A549 (cell line): ENCODE results near the gene HLCS.

ENCODE experiments used
- CHD4 ChIP-seq: fragments of 200-600 bp; sonication (generic); IDR thresholded peaks from 2 replicates; pipeline ENCODE4 v1.6.1; 2016; ENCODE audit warnings: antibody characterized with exemption, mild to moderate bottlenecking, borderline replicate concordance
- ELK1 ChIP-seq: fragments of 150-350 bp; IDR thresholded peaks from 2 replicates; pipeline ENCODE4 v1.6.1; 2014; ENCODE audit warnings: low read depth, mild to moderate bottlenecking, low read length
- HDAC2 ChIP-seq: fragments of 200-600 bp; sonication (generic); IDR thresholded peaks from 2 replicates; pipeline ENCODE4 v1.6.1; 2016
- HOXA7 ChIP-seq: fragments of 250-450 bp; sonication (Bioruptor Pico); IDR thresholded peaks from 2 replicates; pipeline ENCODE4 v1.5.0; 2020; ENCODE audit warnings: mild to moderate bottlenecking, moderate library complexity
- JUNB ChIP-seq: fragments of >200 bp; sonication (Bioruptor Twin); formaldehyde crosslinking; IDR thresholded peaks from 2 replicates; pipeline ENCODE4 v1.6.1; 2016
- MAFK ChIP-seq: fragments of 450-650 bp; IDR thresholded peaks from 2 replicates; pipeline ENCODE4 v1.6.1; 2014; ENCODE audit not compliant: partially characterized antibody
- MAX ChIP-seq: IDR thresholded peaks from 2 replicates; pipeline ENCODE4 v1.6.1; 2012
- RAD21 ChIP-seq, 2 experiments: fragments of >200 bp in 1 of 2; sonication (Bioruptor Twin) in 1 of 2; formaldehyde crosslinking in 1 of 2; IDR thresholded peaks in 1 of 2; conservative IDR thresholded peaks in 1 of 2; 2 replicates in 1 of 2; 3 replicates in 1 of 2; pipeline ENCODE4 v1.6.1; 2012 to 2018; ENCODE audit warnings: inconsistent platforms in 1 of 2
- RFX5 ChIP-seq: fragments of 450-650 bp; IDR thresholded peaks from 2 replicates; pipeline ENCODE4 v1.7.1; 2014; ENCODE audit warnings: antibody characterized with exemption, mild to moderate bottlenecking, moderate library complexity
- SMC3 ChIP-seq: fragments of >200 bp; sonication (Bioruptor Twin); formaldehyde crosslinking; IDR thresholded peaks from 3 replicates; pipeline ENCODE4 v1.6.1; 2018; ENCODE audit warnings: inconsistent platforms
- SREBF2 ChIP-seq: fragments of 450-650 bp; IDR thresholded peaks from 2 replicates; pipeline ENCODE4 v1.6.1; 2014; ENCODE audit warnings: mild to moderate bottlenecking, moderate library complexity
- TF ChIP-seq, protein P1 (sequence below): fragments of >200 bp; sonication (Bioruptor Twin); formaldehyde crosslinking; IDR thresholded peaks from 3 replicates; pipeline ENCODE4 v1.5.1; 2016

DNA sequence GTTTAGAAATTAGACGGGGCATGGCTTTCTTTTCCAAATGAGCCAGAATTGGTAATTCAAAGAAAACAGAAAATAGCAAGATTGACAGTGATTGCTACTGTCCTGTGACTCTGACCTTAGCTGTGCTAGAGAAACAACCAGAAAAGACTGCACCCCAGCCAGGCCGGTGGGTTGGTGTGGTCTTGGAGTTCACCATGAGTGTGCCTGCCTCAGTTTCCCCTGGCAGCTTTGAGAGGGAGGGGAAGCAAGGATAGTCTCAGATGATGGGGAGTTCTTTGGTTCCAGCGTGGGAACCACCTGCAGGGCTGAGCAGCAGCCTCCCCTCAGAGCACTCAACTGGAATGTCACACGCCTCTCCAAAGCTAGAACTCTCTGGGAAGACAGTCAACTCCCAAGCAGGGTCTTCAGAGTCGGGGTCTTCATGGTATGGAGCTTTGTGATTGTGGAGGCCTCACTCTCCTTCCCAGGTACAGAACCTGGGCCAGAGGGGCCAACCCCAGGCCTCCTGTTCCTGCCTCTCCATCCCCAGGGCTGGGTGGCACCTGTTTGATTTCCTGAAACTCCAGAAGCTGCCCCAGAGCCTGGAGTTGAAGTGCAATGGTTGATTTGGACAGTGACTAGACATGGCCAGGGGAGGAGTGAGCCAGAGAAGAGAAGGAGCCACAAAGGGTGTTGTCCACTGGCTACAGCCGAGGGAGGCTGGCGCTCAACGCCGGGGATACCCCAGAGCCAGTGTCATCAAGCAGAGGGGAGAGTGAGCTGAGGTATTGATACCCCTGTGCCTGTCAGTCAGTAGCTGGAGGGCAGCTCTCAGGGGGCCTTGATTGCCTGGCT lies 231.9 kb downstream of the HLCS start:
- TF ChIP-seq SMC3 (no peak), HOXA7 (CRISPR knock-in tag) (no peak), ELK1 (no peak), CHD4 (no peak), RAD21 (conservative IDR thresholded peaks at IDR 0.05 in 1 of 2, IDR thresholded peaks at IDR 0.05 in 1 of 2) (no peak), RFX5 (no peak), HDAC2 (no peak), SREBF2 (no peak), JUNB (no peak), MAX (no peak), MAFK (no peak)
- TF ChIP-seq, protein P1, sequence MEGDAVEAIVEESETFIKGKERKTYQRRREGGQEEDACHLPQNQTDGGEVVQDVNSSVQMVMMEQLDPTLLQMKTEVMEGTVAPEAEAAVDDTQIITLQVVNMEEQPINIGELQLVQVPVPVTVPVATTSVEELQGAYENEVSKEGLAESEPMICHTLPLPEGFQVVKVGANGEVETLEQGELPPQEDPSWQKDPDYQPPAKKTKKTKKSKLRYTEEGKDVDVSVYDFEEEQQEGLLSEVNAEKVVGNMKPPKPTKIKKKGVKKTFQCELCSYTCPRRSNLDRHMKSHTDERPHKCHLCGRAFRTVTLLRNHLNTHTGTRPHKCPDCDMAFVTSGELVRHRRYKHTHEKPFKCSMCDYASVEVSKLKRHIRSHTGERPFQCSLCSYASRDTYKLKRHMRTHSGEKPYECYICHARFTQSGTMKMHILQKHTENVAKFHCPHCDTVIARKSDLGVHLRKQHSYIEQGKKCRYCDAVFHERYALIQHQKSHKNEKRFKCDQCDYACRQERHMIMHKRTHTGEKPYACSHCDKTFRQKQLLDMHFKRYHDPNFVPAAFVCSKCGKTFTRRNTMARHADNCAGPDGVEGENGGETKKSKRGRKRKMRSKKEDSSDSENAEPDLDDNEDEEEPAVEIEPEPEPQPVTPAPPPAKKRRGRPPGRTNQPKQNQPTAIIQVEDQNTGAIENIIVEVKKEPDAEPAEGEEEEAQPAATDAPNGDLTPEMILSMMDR, result no peak
